Left lung (tissue), 10 donors: ENCODE data around the gene TMEFF1. TPM values are rescaled to one million over a fixed set of nuclear protein-coding genes. Genes with fewer than 3 reads are reported as not detected.

Source experiments
- ATAC-seq: fragments of 200-7000 bp; cut with Tn5 transposase; one replicate; pipeline ENCODE4 v1.9.1; 2020; ENCODE audit warnings: moderate library complexity
- DNase-seq, 4 donors: peaks; one replicate each; pipeline ENCODE4 v3.0.0-alpha.2; 2013 to 2020
- H3K27ac ChIP-seq, 2 donors: fragments of 200-600 bp; sonication (generic) in 1 of 2; one replicate each; pipeline versions ENCODE4 v1.5.0 to v1.8.0; 2020 to 2021
- H3K27me3 ChIP-seq, 2 donors: fragments of 200-600 bp; sonication (generic) in 1 of 2; one replicate each; pipeline versions ENCODE4 v1.5.0 to v1.8.0; 2020 to 2021
- H3K36me3 ChIP-seq, 2 donors: fragments of 200-600 bp; sonication (generic) in 1 of 2; one replicate each; pipeline versions ENCODE4 v1.5.0 to v1.8.0; 2020 to 2021
- H3K4me1 ChIP-seq, 2 donors: fragments of 200-600 bp; one replicate each; pipeline ENCODE4 v1.8.0; 2021
- H3K4me3 ChIP-seq, 2 donors: fragments of 200-600 bp; sonication (generic) in 1 of 2; one replicate each; pipeline versions ENCODE4 v1.5.0 to v1.8.0; 2020 to 2021; ENCODE audit warnings: mild to moderate bottlenecking in 1 of 2
- H3K9me3 ChIP-seq, 2 donors: fragments of 200-600 bp; sonication (generic) in 1 of 2; one replicate each; pipeline versions ENCODE4 v1.5.0 to v1.8.0; 2020 to 2021
- CTCF ChIP-seq, 2 donors: fragments of 200-600 bp; sonication (generic) in 1 of 2; IDR thresholded peaks; one replicate each; pipeline versions ENCODE4 v1.5.0 to v1.8.0; 2021; ENCODE audit warnings: antibody characterized with exemption in 2 of 2
- intact Hi-C, 2 donors: fragments of 100-400 bp; cut with DNase I; formaldehyde crosslinking; loops; one replicate each; pipeline versions ENCODE4 v1.11.2 to v1.14.2; 2022
- polyA plus RNA-seq, 6 donors: library from polyadenylated mRNA; unstranded; fragments of 120-200 nt; gene quantifications; one replicate each; pipeline ENCODE4 v1.2.1, GENCODE V29; 2013; ENCODE audit not compliant: insufficient read length in 6 of 6
- total RNA-seq, 2 donors: library from RNA; stranded (reverse); fragmentation: NEBNext Ultra II Directional; extraction: Animal tissue kit (Norgen Biotek cat#: 25700); gene quantifications; one replicate each; pipeline ENCODE4 v1.2.1, GENCODE V29; 2021
- donor health status: DM: no; HTN: yes; CAD: no.
- donor health status: DM: no; HTN: no; CAD: no.

The TMEFF1 gene
- total and polyA plus RNA-seq, 8 donors: 0.58 to 4.4 (median 2.6) TPM; not detected in 1

- Histone ChIP-seq H3K27ac (no peak overlapping the region), H3K4me1 (peaks cover 0 to 6% of the 10 kb centered on the region in 2 donors), H3K9me3 (no peaks in the 10 kb centered on the region), H3K36me3 (no peaks in the 10 kb centered on the region), H3K4me3 (no peak overlapping the region), H3K27me3 (peaks cover 0 to 41% of the 10 kb centered on the region in 2 donors)
- TF ChIP-seq CTCF (IDR thresholded peaks at IDR 0.05): no peak
- no peak for DNase-seq
- ATAC-seq: no peak
- intact Hi-C loops: no loop called here
Measured at GRCh38 chr9:100474924-100475276, 2.0 kb downstream of the TMEFF1 start.

- Histone ChIP-seq H3K27me3 (peaks cover 0 to 29% of the 10 kb centered on the region in 2 donors), H3K4me1 (peaks cover 0 to 6% of the 10 kb centered on the region in 2 donors), H3K9me3 (no peaks in the 10 kb centered on the region), H3K36me3 (no peaks in the 10 kb centered on the region), H3K27ac (no peak overlapping the region), H3K4me3 (no peak overlapping the region)
- ATAC-seq (no peak), DNase-seq (no peak)
- TF ChIP-seq CTCF (IDR thresholded peaks at IDR 0.05): no peak
- intact Hi-C loops: no loop called here
Measured at GRCh38 chr9:100477241-100477640, 4.3 kb downstream of the TMEFF1 start.

- Histone ChIP-seq H3K4me1 (peaks cover 0 to 6% of the 10 kb centered on the region in 2 donors), H3K9me3 (no peaks in the 10 kb centered on the region), H3K27ac (no peak overlapping the region), H3K36me3 (no peaks in the 10 kb centered on the region), H3K4me3 (no peak overlapping the region), H3K27me3 (peaks cover 0 to 21% of the 10 kb centered on the region in 2 donors)
- intact Hi-C loops: no loop called here
- DNase-seq (no peak), ATAC-seq (no peak)
- no peak for TF ChIP-seq CTCF (IDR thresholded peaks at IDR 0.05)
Measured at GRCh38 chr9:100478192-100478591, 5.2 kb downstream of the TMEFF1 start.

- no peak for DNase-seq
- intact Hi-C loops: no loop called here
- Histone ChIP-seq H3K9me3 (no peaks in the 10 kb centered on the region), H3K4me1 (no peaks in the 10 kb centered on the region), H3K27me3 (peaks cover 0 to 5% of the 10 kb centered on the region in 2 donors), H3K27ac (no peak overlapping the region), H3K36me3 (no peaks in the 10 kb centered on the region), H3K4me3 (no peak overlapping the region)
- TF ChIP-seq CTCF (IDR thresholded peaks at IDR 0.05): no peak
- no peak for ATAC-seq
Measured at GRCh38 chr9:100479820-100480219, 6.9 kb downstream of the TMEFF1 start.

GRCh38 chr9:100485196-100485595, 12.2 kb downstream of the TMEFF1 start:
- no peaks in the 10 kb centered on the region for H3K36me3 ChIP-seq
- no peaks in the 10 kb centered on the region for H3K4me1 ChIP-seq
- no peak for TF ChIP-seq CTCF (IDR thresholded peaks at IDR 0.05)
- DNase-seq (no peak), ATAC-seq (no peak)
- no peaks in the 10 kb centered on the region for H3K9me3 ChIP-seq
- intact Hi-C loops: no loop called here
- H3K4me3 ChIP-seq: no peak overlapping the region
- H3K27me3 ChIP-seq: no peaks in the 10 kb centered on the region
- H3K27ac ChIP-seq: no peak overlapping the region
